Subcutaneous adipose tissue (tissue), 4 donors: Measurements from ENCODE around the gene GATAD2A. TPM values are rescaled to one million over a fixed set of nuclear protein-coding genes. Genes with fewer than 3 reads are reported as not detected.

Experiments used
- total RNA-seq, 4 donors: library from RNA; depleted of rRNA; stranded (reverse); fragments of >200 nt; gene quantifications; one replicate each; pipeline ENCODE4 v1.1.0, GENCODE V29; 2016
- TF ChIP-seq, protein P1 (sequence below): fragments of 450-650 bp; IDR thresholded peaks from one replicate; pipeline ENCODE4 v1.5.1; 2016; ENCODE audit warnings: low read depth, mild to moderate bottlenecking, control low read depth, antibody characterized with exemption, moderate library complexity

Gene GATAD2A
- total RNA-seq, 4 donors from 2014 or later: 24.0 to 32.0 (median 28.9) TPM

DNA sequence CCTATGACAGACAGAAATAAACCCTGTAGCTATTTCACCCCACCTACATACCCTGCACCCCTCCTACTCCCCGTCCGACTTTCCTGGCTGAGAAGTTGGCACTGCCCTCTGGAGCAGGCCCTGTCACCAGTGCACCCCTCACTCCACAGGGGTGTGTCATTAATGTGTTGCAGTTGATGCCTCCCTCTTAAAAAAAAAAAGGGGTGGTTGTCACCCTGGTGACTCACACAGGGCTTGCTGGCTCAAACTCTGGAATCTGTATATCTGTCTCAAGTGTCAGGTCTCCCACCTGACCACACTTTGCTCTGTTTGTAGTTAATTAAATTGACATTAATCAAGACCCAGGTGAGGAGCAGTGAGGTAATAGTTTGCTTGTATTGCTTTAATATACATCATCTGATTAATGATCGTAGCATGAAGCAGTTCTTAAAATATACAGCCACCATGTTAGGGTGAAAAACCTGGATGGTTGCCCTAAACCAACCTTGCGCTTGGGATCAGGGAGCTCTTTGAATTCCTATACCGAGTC lies 2.0 kb upstream of the GATAD2A start:
- TF ChIP-seq, protein P1, sequence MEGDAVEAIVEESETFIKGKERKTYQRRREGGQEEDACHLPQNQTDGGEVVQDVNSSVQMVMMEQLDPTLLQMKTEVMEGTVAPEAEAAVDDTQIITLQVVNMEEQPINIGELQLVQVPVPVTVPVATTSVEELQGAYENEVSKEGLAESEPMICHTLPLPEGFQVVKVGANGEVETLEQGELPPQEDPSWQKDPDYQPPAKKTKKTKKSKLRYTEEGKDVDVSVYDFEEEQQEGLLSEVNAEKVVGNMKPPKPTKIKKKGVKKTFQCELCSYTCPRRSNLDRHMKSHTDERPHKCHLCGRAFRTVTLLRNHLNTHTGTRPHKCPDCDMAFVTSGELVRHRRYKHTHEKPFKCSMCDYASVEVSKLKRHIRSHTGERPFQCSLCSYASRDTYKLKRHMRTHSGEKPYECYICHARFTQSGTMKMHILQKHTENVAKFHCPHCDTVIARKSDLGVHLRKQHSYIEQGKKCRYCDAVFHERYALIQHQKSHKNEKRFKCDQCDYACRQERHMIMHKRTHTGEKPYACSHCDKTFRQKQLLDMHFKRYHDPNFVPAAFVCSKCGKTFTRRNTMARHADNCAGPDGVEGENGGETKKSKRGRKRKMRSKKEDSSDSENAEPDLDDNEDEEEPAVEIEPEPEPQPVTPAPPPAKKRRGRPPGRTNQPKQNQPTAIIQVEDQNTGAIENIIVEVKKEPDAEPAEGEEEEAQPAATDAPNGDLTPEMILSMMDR: no peak

DNA sequence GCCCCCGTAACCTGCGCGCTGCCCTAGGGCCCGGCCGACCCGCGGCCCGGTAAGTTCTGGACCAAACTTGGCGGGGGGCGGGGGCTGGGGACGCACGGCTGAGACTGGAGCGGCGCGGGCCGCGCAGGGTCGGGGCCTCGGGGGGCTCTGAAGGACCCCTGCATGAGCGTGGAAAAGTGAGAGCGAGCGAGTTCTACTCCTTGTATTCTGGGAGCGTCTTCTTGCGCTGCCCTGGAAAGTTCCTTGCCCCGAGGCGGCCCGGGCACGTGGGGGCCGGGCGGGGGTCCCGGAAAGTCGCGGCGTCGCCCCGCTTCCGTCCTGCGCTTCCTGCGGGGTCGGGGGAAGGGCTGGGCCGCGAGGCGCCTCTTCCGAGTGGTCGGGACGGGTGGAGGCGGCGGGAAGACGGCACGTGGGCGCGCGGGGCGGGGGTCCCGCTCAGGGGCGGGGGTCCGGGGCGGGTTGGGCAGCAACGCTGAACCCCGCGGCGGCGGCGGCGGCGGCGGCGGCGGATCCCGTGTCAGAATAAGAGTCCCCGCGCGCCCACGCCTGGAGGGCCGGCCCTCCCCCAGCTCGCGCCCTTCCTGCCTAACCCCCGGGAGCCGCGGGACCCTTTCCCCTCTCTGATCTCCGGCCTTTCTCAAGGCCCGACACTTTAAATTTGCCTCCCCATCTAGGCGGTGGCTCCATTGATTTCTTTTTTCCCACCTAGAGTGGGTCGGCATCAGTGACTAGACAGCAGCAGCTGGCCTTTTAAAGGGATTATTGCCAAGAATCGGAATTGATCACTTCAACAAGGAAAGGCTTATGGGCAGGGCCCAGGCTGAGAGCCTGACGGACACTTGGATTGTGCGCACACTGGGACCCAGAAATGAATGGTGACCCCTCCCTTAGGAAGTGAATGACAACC lies 749 bp downstream of the GATAD2A start:
- TF ChIP-seq, protein P1: no peak

DNA sequence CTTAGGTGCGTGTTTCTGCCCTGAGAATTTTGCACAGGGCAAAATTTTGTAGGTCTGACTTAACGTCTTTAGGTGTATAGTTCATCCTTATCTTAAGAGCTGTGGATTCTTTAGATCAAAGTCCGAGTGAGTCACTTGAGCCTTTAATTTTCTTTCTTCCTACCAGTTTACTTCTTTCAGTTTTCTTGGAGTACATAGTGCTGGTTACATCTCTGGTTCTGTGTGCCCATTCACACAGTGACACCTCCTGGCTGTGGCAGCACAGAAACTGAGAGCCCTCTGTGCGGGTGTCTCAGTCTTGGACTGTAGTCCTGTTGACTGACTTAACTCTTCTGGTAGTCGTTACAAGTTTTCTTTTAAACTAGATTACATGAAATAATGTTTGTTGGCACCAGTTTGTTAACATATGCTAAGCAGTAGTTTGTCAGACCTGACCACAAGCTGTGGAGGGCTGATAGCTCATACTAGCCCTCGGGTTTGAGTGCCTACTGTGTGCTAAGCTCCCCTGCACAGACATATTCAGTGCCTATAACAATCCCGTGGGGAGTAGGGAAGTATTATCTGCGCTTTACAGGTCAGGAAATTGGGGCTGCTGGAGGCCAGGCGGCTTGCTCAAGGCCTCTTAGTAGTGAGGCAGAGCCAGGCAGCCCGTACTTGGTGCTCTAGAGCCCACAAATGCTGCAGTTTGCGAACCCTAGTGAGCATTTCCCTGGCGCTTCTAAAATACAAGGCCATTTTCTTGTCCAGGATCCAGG lies 1.6 kb downstream of the GATAD2A start:
- TF ChIP-seq, protein P1: no peak

DNA sequence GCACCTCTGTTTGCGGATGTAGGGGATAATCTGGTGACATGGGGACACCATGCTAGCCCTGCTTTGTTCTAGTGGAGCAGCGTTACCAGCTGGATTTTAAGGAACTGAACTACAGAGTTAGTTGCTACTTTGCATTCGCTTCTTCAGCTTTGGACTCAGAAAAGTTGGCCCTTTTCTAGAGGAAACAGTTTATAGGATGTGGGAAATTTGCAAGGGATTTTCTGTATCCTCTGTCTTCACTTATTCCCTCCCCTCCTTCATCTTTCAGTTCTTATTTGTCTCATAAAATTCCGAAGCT lies 2.1 kb downstream of the GATAD2A start:
- TF ChIP-seq, protein P1: no peak

DNA sequence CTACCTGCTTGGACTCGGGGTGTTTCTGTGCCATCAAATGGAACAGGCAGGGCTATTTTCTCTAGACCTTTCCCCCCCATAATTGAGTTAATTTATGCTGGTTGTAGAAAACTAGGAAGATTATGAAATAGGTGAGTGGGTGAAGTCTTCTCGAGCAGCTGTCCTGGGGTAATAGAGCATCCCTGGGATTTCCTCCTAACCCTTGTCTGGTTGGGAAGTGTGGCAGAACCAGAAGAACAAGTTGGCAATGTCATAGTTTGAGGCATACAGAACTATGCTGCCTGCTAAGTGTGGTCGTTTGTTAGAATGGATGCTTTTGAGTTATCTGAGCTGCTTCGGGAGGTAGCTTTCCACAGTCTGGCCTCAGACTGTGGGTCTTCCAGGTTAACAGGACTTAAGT lies 3.7 kb downstream of the GATAD2A start:
- TF ChIP-seq, protein P1: no peak

DNA sequence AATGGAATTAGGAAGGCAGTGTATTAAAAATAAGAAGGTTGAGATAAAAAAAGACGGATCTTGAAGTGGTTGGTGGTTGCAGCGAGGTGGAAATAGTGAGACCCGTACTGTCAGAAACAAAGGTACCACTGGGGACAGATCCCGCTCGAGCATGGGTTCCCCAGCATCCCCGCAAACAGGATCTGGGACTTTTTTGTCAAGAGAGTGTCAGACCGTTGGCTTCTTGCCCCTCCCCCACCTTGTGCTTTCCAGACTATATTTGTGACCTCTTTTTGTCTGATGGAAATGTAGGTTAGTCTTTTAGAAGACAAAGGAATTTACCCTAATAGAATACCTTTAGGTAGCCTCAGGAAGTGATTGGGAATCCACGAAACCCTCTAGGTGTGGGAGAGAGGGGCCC lies 4.2 kb downstream of the GATAD2A start:
- TF ChIP-seq, protein P1: no peak
